CD4-positive, alpha-beta memory T cell (primary cell): ENCODE data around the gene FRMPD4. TPM values are rescaled to one million over a fixed set of nuclear protein-coding genes. Genes with fewer than 3 reads are reported as not detected.

Source experiments
- CTCF ChIA-PET: fragments of 350-600 bp; sonication (Branson Sonifier 250); formaldehyde crosslinking; loops from one replicate; lab custom pipeline; 2021; ENCODE audit warnings: inconsistent platforms; ENCODE audit not compliant: partially characterized antibody; lab: Charles Lee
- POLR2A ChIA-PET: fragments of 350-600 bp; sonication (Branson Sonifier 250); formaldehyde crosslinking; loops from one replicate; lab custom pipeline; 2021; ENCODE audit not compliant: partially characterized antibody; lab: Charles Lee
- DNase-seq, 5 donors: peaks; one replicate each; pipeline versions ENCODE4 v3.0.0 to v3.0.0-alpha.2; 2020 to 2022; ENCODE audit warnings: mixed read lengths in 1 of 5
- H3K27ac ChIP-seq: one replicate; pipeline ENCODE4 v1.7.0; 2013; ENCODE audit warnings: low read depth, low read length
- H3K27me3 ChIP-seq: 2 replicates; pipeline ENCODE4 v1.7.0; 2013; ENCODE audit warnings: mild to moderate bottlenecking, low read length, moderate library complexity; ENCODE audit not compliant: insufficient read depth
- H3K36me3 ChIP-seq: 2 replicates; pipeline ENCODE4 v1.7.0; 2013; ENCODE audit warnings: mild to moderate bottlenecking, low read length, moderate library complexity; ENCODE audit not compliant: insufficient read depth
- H3K4me1 ChIP-seq: 2 replicates; pipeline ENCODE4 v1.7.0; 2013; ENCODE audit warnings: mild to moderate bottlenecking, low read length, moderate library complexity; ENCODE audit not compliant: insufficient read depth
- H3K4me3 ChIP-seq, 2 donors: one replicate each; pipeline ENCODE4 v1.7.0; 2013; ENCODE audit warnings: low read length in 2 of 2, mild to moderate bottlenecking in 1 of 2
- H3K9me3 ChIP-seq, 2 donors: one replicate each; pipeline ENCODE4 v1.7.0; 2013; ENCODE audit warnings: low read length in 2 of 2, control low read depth in 1 of 2; ENCODE audit not compliant: control insufficient read depth in 1 of 2
- H3K27ac Mint-ChIP-seq, 7 donors: one replicate each; pipeline ENCODE4 v1.8.0; 2020 to 2021; ENCODE audit warnings: mixed read lengths in 7 of 7, mild to moderate bottlenecking in 6 of 7, inconsistent platforms in 3 of 7, moderate library complexity in 3 of 7
- H3K27me3 Mint-ChIP-seq, 2 donors: one replicate each; pipeline ENCODE4 v1.8.0; 2020 to 2021; ENCODE audit warnings: mixed read lengths in 2 of 2
- H3K36me3 Mint-ChIP-seq, 2 donors: one replicate each; pipeline ENCODE4 v1.8.0; 2020 to 2021; ENCODE audit warnings: mixed read lengths in 2 of 2, inconsistent platforms in 1 of 2, mild to moderate bottlenecking in 1 of 2
- H3K4me1 Mint-ChIP-seq, 4 donors: one replicate each; pipeline ENCODE4 v1.8.0; 2020 to 2021; ENCODE audit warnings: mixed read lengths in 4 of 4, mild to moderate bottlenecking in 1 of 4
- H3K4me3 Mint-ChIP-seq, 8 donors: one replicate each; pipeline ENCODE4 v1.8.0; 2020 to 2021; ENCODE audit warnings: mixed read lengths in 8 of 8, mild to moderate bottlenecking in 7 of 8, moderate library complexity in 6 of 8, inconsistent platforms in 3 of 8
- H3K9me3 Mint-ChIP-seq, 8 donors: one replicate each; pipeline ENCODE4 v1.8.0; 2020 to 2021; ENCODE audit warnings: mixed read lengths in 8 of 8, mild to moderate bottlenecking in 5 of 8, inconsistent platforms in 3 of 8, moderate library complexity in 1 of 8
- intact Hi-C: fragments of 100-400 bp; cut with micrococcal nuclease; formaldehyde crosslinking; loops from one replicate; pipeline ENCODE4 v1.15.1; 2023
- polyA plus RNA-seq, 2 donors: library from polyadenylated mRNA; unstranded; fragments of 300-500 nt; fragmentation: Illumina TruSeq; gene quantifications; one replicate each; pipeline ENCODE4 v1.2.3, GENCODE V29; 2021
- total RNA-seq, 2 experiments: library from RNA; stranded (reverse); gene quantifications; one replicate each; pipeline ENCODE4 v1.2.3, GENCODE V29; 2021

Gene FRMPD4
- total and polyA plus RNA-seq, 4 experiments from 2014 or later, result not detected

- CTCF ChIA-PET, result no interaction called here
- Histone ChIP-seq H3K4me3 (no peak overlapping the region), H3K9me3 (no peaks in the 10 kb centered on the region), H3K36me3 (no peaks in the 10 kb centered on the region), H3K27ac (no peak overlapping the region), H3K27me3 (no peaks in the 10 kb centered on the region), H3K4me1 (no peaks in the 10 kb centered on the region)
- POLR2A ChIA-PET, result no interaction called here
- intact Hi-C loops, result no loop called here
- Mint-ChIP-seq H3K4me1 (no peaks in the 10 kb centered on the region), H3K4me3 (no peak overlapping the region), H3K27ac (no peak overlapping the region), H3K9me3 (peaks cover 0 to 3% (median 0%) of the 10 kb centered on the region in 8 donors), H3K36me3 (no peaks in the 10 kb centered on the region), H3K27me3 (no peaks in the 10 kb centered on the region)
- no peak for DNase-seq
These were observed 111.7 kb downstream of the FRMPD4 start for GRCh38 chrX:12249997-12250396.

GRCh38 chrX:12263211-12263610 is 124.9 kb downstream of the FRMPD4 start:
- ChIA-PET POLR2A (no interaction called here), CTCF (no interaction called here)
- Mint-ChIP-seq H3K27ac (no peak overlapping the region), H3K9me3 (peaks cover 0 to 10% (median 2%) of the 10 kb centered on the region in 8 donors), H3K27me3 (no peaks in the 10 kb centered on the region), H3K4me1 (no peaks in the 10 kb centered on the region), H3K36me3 (no peaks in the 10 kb centered on the region), H3K4me3 (no peak overlapping the region)
- H3K4me3 ChIP-seq, result no peak overlapping the region
- H3K4me1 ChIP-seq, result no peaks in the 10 kb centered on the region
- no peaks in the 10 kb centered on the region for H3K36me3 ChIP-seq
- no peaks in the 10 kb centered on the region for H3K9me3 ChIP-seq
- no peak for DNase-seq
- no peak overlapping the region for H3K27ac ChIP-seq
- H3K27me3 ChIP-seq, result no peaks in the 10 kb centered on the region
- intact Hi-C loops, result no loop called here

- Mint-ChIP-seq H3K27ac (no peak overlapping the region), H3K27me3 (no peaks in the 10 kb centered on the region), H3K9me3 (peaks cover 0 to 2% (median 0%) of the 10 kb centered on the region in 8 donors), H3K4me1 (no peaks in the 10 kb centered on the region), H3K36me3 (no peaks in the 10 kb centered on the region), H3K4me3 (no peak overlapping the region)
- intact Hi-C loops, result no loop called here
- no peak for DNase-seq
- H3K27me3 ChIP-seq, result no peaks in the 10 kb centered on the region
- H3K27ac ChIP-seq, result no peak overlapping the region
- no peak overlapping the region for H3K4me3 ChIP-seq
- H3K4me1 ChIP-seq, result no peaks in the 10 kb centered on the region
- ChIA-PET CTCF (no interaction called here), POLR2A (no interaction called here)
- H3K36me3 ChIP-seq, result no peaks in the 10 kb centered on the region
- no peaks in the 10 kb centered on the region for H3K9me3 ChIP-seq
These were observed 131.2 kb downstream of the FRMPD4 start for GRCh38 chrX:12269484-12269883.

DNA sequence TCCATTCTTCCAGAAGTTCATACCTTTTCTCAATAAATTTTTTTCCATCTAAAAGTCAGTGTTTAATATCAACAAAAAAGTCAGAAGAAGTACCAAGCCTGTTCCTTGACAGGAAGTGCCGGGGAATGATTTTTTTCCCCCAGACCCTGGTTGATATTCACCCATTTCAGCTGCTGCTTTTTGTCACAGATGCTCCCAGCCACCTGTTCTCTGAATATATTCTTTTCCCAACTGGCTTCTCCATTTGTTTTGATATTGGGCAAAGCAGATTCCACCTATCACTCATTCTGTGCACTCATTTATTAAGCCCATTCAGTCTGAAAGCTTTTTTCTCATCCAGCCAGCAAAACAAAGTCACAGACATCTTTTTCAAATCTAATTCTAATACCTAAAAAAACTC is 139.9 kb downstream of the FRMPD4 start:
- Mint-ChIP-seq H3K36me3 (no peaks in the 10 kb centered on the region), H3K27ac (no peak overlapping the region), H3K4me3 (no peak overlapping the region), H3K9me3 (peaks cover 0 to 2% (median 0%) of the 10 kb centered on the region in 8 donors), H3K4me1 (no peaks in the 10 kb centered on the region), H3K27me3 (no peaks in the 10 kb centered on the region)
- Histone ChIP-seq H3K4me3 (no peak overlapping the region), H3K36me3 (no peaks in the 10 kb centered on the region), H3K9me3 (no peaks in the 10 kb centered on the region), H3K4me1 (no peaks in the 10 kb centered on the region), H3K27ac (no peak overlapping the region), H3K27me3 (no peaks in the 10 kb centered on the region)
- ChIA-PET CTCF (no interaction called here), POLR2A (no interaction called here)
- no peak for DNase-seq
- intact Hi-C loops, result no loop called here

GRCh38 chrX:12282991-12283390 is 144.7 kb downstream of the FRMPD4 start:
- H3K4me3 ChIP-seq, result no peak overlapping the region
- no peaks in the 10 kb centered on the region for H3K9me3 ChIP-seq
- no peak overlapping the region for H3K27ac Mint-ChIP-seq
- H3K27me3 Mint-ChIP-seq, result no peaks in the 10 kb centered on the region
- ChIA-PET POLR2A (no interaction called here), CTCF (no interaction called here)
- H3K4me1 Mint-ChIP-seq, result no peaks in the 10 kb centered on the region
- H3K4me1 ChIP-seq, result no peaks in the 10 kb centered on the region
- H3K27me3 ChIP-seq, result no peaks in the 10 kb centered on the region
- no peaks in the 10 kb centered on the region for H3K36me3 Mint-ChIP-seq
- DNase-seq, result no peak
- H3K9me3 Mint-ChIP-seq, result no peaks in the 10 kb centered on the region
- intact Hi-C loops, result no loop called here
- H3K27ac ChIP-seq, result no peak overlapping the region
- H3K4me3 Mint-ChIP-seq, result no peak overlapping the region
- H3K36me3 ChIP-seq, result no peaks in the 10 kb centered on the region

DNA sequence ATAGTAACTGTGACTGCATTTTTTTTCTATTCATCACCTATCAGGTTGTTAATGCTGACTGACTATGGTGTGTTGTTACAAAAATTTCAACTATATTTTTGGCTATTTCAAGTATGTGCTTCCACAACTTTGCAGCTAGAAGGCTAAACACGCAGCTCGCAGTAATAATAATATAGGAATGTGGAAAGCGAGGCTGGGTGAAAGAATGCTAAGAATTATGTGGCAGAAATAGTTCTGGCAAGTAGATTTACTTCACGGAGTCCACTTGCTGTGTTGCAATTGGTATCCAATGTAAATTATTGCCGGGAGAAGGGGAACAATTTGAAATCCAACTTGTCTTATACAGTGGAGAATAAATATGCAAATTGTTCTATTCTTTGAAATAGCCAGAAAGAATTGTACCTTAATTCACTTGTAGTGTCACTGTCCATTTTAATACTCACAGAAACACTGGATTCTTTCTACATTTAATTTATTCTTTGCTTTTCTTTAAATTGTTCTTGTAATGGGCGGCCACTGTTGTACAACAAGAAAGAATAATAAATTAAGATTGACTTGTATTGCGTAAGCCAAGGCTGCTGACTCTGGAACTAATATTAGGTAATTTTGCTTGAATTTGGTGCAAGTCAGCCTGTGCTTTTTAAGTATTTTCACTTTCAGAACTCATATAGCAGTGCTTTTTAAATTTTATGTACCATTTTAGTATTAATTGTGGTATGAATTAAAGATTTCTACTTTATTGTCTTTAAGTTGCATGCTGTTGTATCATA is 154.9 kb downstream of the FRMPD4 start:
- intact Hi-C loops, result no loop called here
- H3K4me3 Mint-ChIP-seq, result no peak overlapping the region
- no peak for DNase-seq
- H3K27ac Mint-ChIP-seq, result no peak overlapping the region
- no peaks in the 10 kb centered on the region for H3K36me3 Mint-ChIP-seq
- Histone ChIP-seq H3K36me3 (no peaks in the 10 kb centered on the region), H3K27me3 (no peaks in the 10 kb centered on the region), H3K9me3 (no peaks in the 10 kb centered on the region), H3K4me1 (no peaks in the 10 kb centered on the region), H3K27ac (no peak overlapping the region), H3K4me3 (no peak overlapping the region)
- H3K27me3 Mint-ChIP-seq, result no peaks in the 10 kb centered on the region
- ChIA-PET CTCF (no interaction called here), POLR2A (no interaction called here)
- H3K4me1 Mint-ChIP-seq, result no peaks in the 10 kb centered on the region
- H3K9me3 Mint-ChIP-seq, result peaks cover 0 to 3% (median 0%) of the 10 kb centered on the region in 8 donors

DNA sequence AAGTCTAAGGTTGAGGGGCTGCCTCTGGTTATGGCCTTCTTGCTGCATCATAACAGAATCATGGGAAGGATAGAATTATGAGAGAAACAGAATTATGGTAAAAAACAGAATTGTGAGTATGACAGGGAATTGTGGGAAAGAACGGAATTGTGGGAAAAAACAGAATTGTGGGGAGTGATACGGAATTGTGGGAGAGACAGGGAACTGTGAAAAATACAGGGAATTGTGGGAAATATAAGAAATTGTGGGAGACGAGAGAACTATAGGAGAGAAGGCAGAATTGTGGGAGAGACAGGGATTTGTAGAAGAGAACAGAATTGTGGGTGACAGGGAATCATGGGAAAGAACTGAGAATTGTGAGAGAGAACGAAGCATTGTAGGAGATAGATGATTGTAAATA is 159.1 kb downstream of the FRMPD4 start:
- H3K4me3 ChIP-seq, result no peak overlapping the region
- Mint-ChIP-seq H3K9me3 (peaks cover 0 to 5% (median 0%) of the 10 kb centered on the region in 8 donors), H3K4me1 (no peaks in the 10 kb centered on the region), H3K36me3 (no peaks in the 10 kb centered on the region), H3K27ac (no peak overlapping the region), H3K27me3 (peaks cover 1% of the 10 kb centered on the region in 2 donors), H3K4me3 (no peak overlapping the region)
- intact Hi-C loops, result no loop called here
- no peak for DNase-seq
- H3K36me3 ChIP-seq, result no peaks in the 10 kb centered on the region
- H3K4me1 ChIP-seq, result no peaks in the 10 kb centered on the region
- no peaks in the 10 kb centered on the region for H3K9me3 ChIP-seq
- H3K27me3 ChIP-seq, result no peaks in the 10 kb centered on the region
- CTCF ChIA-PET, result no interaction called here
- POLR2A ChIA-PET, result no interaction called here
- no peak overlapping the region for H3K27ac ChIP-seq
